Measurements from ENCODE around the gene JPH2. TPM values are rescaled to one million over a fixed set of nuclear protein-coding genes. Genes with fewer than 3 reads are reported as not detected.

The JPH2 gene
- total and polyA plus RNA-seq, 2 experiments from 2014 or later, result 0.16 to 1.1 TPM

GRCh38 chr20:44157061-44157460, 29.9 kb downstream of the JPH2 start:
- H3K27ac Mint-ChIP-seq, result no peak overlapping the region
- no peak for ATAC-seq
- H3K4me3 Mint-ChIP-seq, result no peak overlapping the region
- H3K27me3 Mint-ChIP-seq (ENCODE audit: insufficient read depth, low read depth, poor library complexity), result peaks cover 6% of the 10 kb centered on the region
- Histone ChIP-seq H3K4me3 (no peak overlapping the region), H3K27ac (ENCODE audit: low read depth) (no peak overlapping the region), H3K27me3 (ENCODE audit: insufficient read depth) (no peaks in the 10 kb centered on the region), H3K4me1 (ENCODE audit: insufficient read depth) (no peaks in the 10 kb centered on the region), H4K20me1 (replicated peaks; ENCODE audit: insufficient read depth) (no peaks in the 10 kb centered on the region), H3K4me2 (no peak overlapping the region), H3K79me2 (replicated peaks; ENCODE audit: insufficient read depth) (no peaks in the 10 kb centered on the region), H3F3A (replicated peaks; ENCODE audit: low read depth) (no peaks in the 10 kb centered on the region), H3K36me3 (ENCODE audit: insufficient read depth) (no peaks in the 10 kb centered on the region), H3K9me2 (ENCODE audit: insufficient read depth) (peaks cover 5% of the 10 kb centered on the region; the same call in 1 of the 2 replicates), H2AFZ (no peak overlapping the region)
- H3K9me3 Mint-ChIP-seq, result no peaks in the 10 kb centered on the region; the same call in 2 of the 3 replicates
- TF ChIP-seq ETS1 (IDR thresholded peaks at IDR 0.05), result no peak
- TF ChIP-seq ZNF114 (CRISPR knock-in tag; IDR thresholded peaks at IDR 0.05), result no peak
- no peak for TF ChIP-seq EZH2 (IDR thresholded peaks at IDR 0.05; ENCODE audit: low read depth, unreplicated experiment)
- TF ChIP-seq REST (IDR thresholded peaks at IDR 0.05; ENCODE audit: unreplicated experiment), result no peak
- TF ChIP-seq CREB1 (CRISPR knock-in tag; IDR thresholded peaks at IDR 0.05; ENCODE audit: low read depth), result no peak
- no peak for TF ChIP-seq ZNF331 (CRISPR knock-in tag; IDR thresholded peaks at IDR 0.05; ENCODE audit: low read depth)
- no peak for TF ChIP-seq CTCF (conservative IDR thresholded peaks at IDR 0.05; ENCODE audit: low read depth in 2 of 2)
- DNase-seq (ENCODE audit: low spot score), result no peak
- no peaks in the 10 kb centered on the region; the same call in 2 of the 3 replicates for H3K36me3 Mint-ChIP-seq (ENCODE audit: low read depth)
- H3K4me1 Mint-ChIP-seq, result no peaks in the 10 kb centered on the region

GRCh38 chr20:44154521-44155001, 32.4 kb downstream of the JPH2 start:
- no peaks in the 10 kb centered on the region for H3F3A ChIP-seq (replicated peaks; ENCODE audit: low read depth)
- no peak overlapping the region for H3K4me3 Mint-ChIP-seq
- H3K79me2 ChIP-seq (replicated peaks; ENCODE audit: insufficient read depth), result no peaks in the 10 kb centered on the region
- H3K27me3 ChIP-seq (ENCODE audit: insufficient read depth), result no peaks in the 10 kb centered on the region
- no peak for TF ChIP-seq POLR2AphosphoS5 (IDR thresholded peaks at IDR 0.05; ENCODE audit: low read depth)
- TF ChIP-seq NANOG (IDR thresholded peaks at IDR 0.05; ENCODE audit: borderline replicate concordance), result no peak
- TF ChIP-seq CREB1 (CRISPR knock-in tag; IDR thresholded peaks at IDR 0.05; ENCODE audit: low read depth), result no peak
- H3K4me2 ChIP-seq, result no peak overlapping the region
- no peak overlapping the region for H2AFZ ChIP-seq
- H3K27ac Mint-ChIP-seq, result no peak overlapping the region
- H4K20me1 ChIP-seq (replicated peaks; ENCODE audit: insufficient read depth), result no peaks in the 10 kb centered on the region
- no peaks in the 10 kb centered on the region; the same call in 2 of the 3 replicates for H3K36me3 Mint-ChIP-seq (ENCODE audit: low read depth)
- H3K4me1 ChIP-seq (ENCODE audit: insufficient read depth), result no peaks in the 10 kb centered on the region
- no peaks in the 10 kb centered on the region for H3K4me1 Mint-ChIP-seq
- no peak overlapping the region for H3K4me3 ChIP-seq
- no peaks in the 10 kb centered on the region for H3K9me3 Mint-ChIP-seq
- peaks cover 2% of the 10 kb centered on the region for H3K27me3 Mint-ChIP-seq (ENCODE audit: insufficient read depth, low read depth, poor library complexity)
- DNase-seq (ENCODE audit: low spot score) (no peak), ATAC-seq (no peak; the same call in 2 of the 3 replicates)
- no peak overlapping the region for H3K27ac ChIP-seq (ENCODE audit: low read depth)
- H3K9me2 ChIP-seq (ENCODE audit: insufficient read depth), result peaks cover 5% of the 10 kb centered on the region; the same call in 1 of the 2 replicates
- no peaks in the 10 kb centered on the region for H3K36me3 ChIP-seq (ENCODE audit: insufficient read depth)

Data from GM23338 (cell line).